Neural cell (in vitro differentiated cells): Measurements from ENCODE around the gene VAV2.

Source experiments
- CTCF ChIP-seq: fragments of 450-650 bp; IDR thresholded peaks from 2 replicates; pipeline ENCODE4 v1.5.1; 2014; ENCODE audit warnings: antibody characterized with exemption, mild to moderate bottlenecking, moderate library complexity; ENCODE audit not compliant: poor library complexity, severe bottlenecking
- EZH2 ChIP-seq: fragments of 200-600, 300-800 bp; shearing (Covaris generic), sonication (generic); IDR thresholded peaks from 2 replicates; pipeline ENCODE4 v1.6.1; 2014; ENCODE audit warnings: antibody characterized with exemption, low read length, borderline replicate concordance, mild to moderate bottlenecking; ENCODE audit not compliant: insufficient read depth, poor library complexity, severe bottlenecking

- TF ChIP-seq EZH2 (no peak), CTCF (no peak)
Measured at GRCh38 chr9:133826289-133827085, 165.6 kb downstream of the VAV2 start.
